HG03521 (cell line): ENCODE data around the gene TRIM62.
A peak's percentile ranks its signal among the peaks of the same experiment; 100 is the strongest.

Experiments
- ATAC-seq: cut with Tn5 transposase; IDR thresholded peaks from one replicate; pipeline ENCODE4 v1.9.1; 2021; ENCODE audit warnings: mild to moderate bottlenecking, moderate library complexity; ENCODE audit not compliant: unreplicated experiment

TRIM62 gene

DNA sequence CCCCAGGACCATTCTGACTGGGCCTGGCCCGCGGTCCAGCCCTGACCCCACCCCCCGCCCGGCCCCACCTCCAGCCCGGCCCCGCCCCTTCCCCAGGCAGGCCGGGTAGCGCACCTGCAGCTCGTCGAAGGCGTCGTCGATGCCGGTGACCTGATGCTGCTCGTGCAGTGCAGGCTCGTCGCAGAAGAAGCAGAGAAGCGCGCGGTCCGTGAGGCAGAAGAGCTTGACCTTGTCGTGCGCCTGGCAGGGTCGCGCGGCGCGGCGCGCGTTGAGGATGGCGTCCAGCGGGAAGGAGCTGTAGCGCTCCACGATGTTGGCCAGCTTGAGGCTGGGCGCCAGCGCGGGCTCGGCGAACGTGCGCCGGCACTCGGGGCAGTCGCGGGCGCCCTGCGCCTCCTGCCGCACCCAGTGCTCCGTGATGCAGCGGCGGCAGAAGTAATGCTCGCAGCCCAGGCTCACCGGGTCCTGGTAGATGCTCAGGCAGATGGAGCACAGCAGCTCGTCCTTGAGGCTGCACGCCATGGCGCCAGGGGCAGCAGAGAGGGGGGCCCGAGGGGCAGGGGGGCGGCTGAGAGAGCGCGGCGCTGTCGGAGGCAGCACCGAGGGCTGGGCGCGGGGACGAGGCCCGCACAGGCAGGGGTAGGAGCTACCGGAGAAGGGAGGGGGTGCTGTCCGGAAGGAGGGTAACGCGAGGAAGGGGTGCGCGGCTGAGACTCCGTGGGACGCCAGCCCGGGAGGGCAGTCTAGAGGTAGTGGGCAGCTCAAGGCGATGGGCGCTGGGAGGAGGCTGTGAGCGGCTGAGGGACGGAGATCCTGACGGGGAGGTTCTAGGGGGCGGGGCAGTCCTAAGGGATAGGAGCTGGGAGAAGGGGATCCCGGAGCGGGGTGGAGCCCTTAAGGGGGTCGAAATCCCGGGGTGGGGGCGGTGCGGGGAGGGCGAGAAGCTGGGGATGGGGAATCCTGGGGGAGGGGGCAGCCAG, 642 bp downstream of the TRIM62 start:
- peak; percentile 86 for ATAC-seq

DNA sequence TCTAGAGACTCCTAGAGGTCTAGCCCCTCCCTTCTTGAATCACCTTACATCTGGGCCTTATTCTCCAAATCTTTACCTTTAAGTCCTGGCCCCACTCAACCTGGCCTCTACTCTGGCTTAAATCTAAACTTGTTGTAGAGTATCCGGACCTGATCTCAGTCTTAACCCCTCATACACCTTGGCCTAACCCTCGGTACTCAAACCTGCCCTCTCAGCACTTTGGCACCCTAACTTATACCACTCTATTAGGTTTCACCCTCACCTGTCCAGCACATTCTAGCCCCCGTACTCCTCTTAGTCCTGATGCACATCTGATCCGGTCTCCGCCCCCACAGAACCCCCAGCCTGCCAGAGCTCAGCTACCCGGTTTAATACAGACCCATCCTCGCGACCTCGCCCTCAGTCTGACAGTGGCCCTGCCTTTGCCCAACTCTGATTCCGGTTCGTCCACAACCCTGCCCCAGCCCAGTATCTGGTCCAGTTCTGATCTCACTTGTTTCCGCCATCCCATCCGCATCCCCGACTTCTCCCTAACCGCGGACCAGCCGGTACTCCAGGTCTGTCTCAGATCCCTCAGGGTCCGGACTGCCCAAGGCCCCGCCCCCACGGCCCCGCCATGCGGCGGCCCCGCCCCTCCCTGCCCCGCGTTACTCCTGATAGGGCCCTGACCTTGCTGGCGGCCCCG, 1.5 kb downstream of the TRIM62 start:
- no peak for ATAC-seq

DNA sequence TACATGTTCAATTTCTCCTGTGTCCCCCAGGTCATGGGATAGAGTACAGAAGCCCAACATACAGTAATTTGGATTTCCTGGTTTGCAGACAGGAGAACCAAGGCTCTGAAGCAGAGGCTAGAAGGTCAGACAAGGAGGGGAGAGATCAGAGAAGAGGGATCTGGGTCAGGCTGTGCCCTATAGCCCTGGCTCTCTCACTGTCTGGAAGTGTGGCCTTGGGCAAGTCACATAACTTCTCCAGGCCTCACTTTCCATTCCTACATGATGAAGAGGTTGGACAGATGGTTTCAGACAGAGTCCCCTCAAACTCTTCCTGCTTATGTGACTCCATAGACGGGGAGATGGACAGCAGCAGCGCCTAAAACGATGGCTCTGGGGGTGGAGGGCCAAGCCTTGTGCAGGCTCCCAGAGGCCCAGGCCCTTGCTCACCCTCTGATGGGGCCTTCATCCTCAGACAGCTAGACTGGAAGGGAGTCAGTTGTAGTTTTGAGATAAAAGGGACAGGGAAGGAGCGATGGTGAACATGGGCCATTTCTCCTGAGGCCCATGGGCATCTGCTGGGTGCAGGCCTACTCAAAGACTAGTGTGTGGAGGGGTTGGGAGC, 2.9 kb downstream of the TRIM62 start:
- no peak for ATAC-seq

DNA sequence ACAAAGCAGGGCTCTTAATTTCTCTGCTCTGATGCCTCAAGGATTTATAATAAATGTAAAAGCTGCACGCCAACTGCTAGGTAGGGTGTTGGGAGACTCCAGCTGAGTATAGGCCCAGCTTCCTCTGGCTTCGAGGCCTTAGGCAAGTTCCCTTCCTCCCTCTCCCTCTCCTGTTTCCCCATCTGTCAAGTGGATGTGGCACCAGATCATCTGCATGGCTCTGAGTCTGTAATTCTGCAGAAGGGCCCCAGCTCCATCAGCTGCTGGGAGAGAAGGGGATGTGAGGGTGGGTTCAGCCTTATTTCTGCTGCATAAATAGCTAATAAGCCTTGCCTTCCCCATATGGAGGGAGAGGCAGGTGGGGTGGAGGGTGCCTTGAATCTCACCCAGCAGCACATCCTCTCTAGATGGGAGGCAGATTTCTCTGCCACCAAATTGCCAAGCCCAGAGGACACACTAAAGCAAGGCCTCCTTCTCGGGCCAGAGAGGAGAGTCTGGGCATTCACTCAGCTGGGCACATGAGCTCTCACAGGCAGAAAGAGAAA, 3.8 kb downstream of the TRIM62 start:
- ATAC-seq, result no peak

DNA sequence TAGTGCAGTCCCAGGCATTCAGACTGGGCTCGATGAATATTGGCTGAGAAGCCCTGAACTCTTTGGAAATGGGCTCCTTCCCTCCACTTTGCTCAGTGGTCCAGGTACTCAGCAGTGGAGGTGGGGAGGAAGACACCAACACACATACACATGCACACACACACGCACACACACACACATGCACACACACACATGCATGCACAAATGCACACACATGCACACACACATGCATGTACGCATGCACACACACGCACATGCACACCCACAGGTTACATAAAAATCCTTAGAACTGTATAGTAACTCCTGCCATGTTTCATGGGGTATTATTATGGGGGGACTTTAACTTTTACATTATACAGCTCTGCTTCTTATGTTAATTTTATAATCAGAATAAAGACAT, 5.0 kb downstream of the TRIM62 start:
- no peak for ATAC-seq

DNA sequence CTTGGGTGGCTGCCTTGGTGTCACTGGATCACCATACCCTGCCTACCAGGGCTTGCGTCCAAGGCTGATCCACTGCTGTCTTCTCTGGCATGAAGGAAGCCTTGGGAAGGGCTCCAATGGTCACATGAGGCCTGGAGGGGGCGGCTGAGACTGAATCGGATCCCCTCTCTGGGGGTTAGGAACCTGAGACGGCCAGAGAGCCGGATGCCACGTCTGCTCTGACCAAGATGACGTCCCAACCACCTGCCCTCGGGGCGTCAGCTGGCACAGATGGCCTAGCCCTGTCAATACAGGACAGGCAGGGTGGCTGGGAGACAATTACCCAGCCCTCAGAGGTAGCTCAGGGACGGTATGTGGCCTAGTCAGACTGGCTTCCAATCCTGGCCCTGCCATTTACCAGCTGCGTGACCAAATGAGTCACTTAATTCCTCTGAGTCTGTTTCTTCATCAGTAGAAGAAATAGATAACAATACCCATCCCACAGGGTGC, 5.4 kb downstream of the TRIM62 start:
- ATAC-seq, result no peak

DNA sequence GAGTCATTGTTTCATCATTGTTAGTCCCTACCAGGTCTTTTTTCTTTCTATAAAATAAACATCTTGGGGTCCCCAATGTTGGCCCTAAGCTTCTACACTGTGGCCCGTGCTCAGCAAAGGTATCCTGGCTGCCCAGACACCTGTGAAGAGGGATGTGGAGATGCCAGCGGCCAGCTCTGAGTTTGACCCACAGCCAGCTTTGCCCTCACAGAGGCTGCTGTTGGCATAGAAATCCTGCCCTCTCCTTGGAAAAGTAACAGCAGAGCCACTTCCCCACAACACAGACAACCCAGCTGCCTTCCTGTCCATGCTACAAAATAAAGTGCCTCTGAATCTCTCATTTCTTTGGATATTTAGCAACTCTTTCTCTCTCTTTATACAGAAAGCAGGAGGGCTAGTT, 6.0 kb downstream of the TRIM62 start:
- no peak for ATAC-seq

DNA sequence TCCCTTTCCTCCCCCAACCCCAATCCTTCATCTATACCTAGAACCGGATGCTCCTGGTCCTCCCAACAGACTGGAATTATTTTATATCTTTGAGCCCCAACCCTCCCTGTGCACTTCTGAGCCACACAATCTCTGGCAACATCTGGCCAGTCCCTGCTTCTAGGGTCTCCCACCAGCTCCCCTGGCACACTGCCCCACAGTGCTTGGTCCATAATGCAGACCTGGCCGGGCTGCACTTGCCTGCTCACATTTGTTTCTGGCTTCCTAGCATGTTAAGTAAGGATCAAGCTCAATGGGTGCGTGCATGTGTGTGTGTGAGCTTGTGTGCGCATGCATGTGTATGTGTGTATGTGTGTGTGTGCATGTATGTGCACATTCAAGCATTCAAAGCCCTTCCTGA, 8.8 kb downstream of the TRIM62 start:
- ATAC-seq, result no peak

DNA sequence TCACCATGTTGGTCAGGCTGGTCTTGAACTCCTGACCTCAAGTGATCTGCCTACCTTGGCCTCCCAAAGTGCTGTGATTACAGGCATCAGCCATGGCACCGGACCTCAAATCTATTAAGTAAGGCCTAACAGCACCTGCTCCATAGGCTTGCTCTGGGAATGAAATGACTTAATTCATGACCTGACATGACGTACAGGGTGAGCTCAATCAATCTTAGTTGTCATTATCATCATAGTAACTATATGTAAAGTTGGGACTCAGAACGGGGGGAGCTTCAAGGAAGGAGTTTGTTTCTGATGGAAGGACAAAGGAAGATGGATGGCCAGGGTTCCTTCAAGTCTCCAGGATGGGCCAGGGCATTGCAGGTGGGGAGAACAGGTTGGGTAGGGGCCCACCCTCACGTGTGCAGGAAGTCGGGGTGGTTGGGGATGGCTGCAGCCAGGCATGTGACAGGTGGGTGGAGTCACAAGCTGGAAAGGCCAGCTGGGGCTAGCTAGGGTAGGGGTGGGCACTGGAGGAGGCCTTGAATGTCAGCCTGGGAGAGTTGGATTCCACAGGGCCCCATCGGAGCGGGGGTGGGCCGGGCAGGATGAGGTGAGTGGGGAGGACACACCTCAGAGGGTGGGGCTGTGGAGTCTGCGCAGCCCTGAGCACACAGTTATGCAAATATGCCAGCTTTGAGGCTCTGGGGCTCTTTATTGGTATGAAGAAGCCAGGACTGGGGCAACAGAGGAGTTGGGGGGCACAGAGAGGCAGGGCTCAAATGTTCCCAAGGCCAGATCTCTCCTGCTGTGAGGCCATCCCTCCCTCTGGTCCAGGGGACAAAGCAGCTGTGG, 9.6 kb downstream of the TRIM62 start:
- ATAC-seq, result no peak

DNA sequence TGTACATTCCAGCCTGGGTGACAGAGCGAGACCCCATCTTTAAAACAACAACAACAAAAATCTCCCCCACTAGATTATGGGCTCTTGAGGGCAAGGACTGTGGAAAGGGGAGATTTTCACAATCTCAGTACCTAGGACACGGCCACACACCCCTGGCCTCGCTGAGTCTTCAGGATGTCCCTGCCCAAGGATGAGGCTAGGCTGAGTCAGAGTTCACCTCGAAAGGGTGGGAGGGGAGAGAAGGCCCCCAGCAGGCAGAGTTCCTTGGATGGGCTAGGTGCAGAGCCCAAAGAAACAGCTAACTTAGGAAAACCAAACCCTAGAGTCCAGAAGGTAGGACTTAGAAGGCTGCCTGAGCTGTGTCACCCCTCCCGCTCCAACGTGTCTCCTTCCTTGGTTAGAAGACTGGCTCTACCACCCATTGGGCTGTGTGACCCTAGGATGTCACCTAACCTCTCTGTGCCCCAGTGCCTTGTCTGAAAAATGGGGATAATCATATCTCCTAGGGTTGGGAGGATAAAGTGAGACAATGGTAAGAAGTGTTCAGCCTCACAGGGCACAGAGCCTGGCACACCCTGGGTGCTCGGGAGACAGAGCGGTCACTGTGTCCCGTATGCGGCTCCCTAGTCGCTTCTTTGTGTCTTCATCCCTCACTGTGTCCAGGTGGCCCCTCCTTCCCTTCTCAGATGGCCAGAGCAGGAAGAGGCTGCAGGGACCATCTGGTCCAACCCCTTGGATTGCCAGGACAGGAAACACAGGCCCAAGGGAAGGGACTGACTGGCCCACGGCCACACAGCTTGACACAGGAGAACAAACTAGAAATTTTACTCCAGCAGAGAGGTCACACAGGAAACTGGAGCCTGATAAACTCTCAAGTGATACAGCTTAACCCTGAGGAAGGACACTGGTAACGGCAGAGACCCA, 11.2 kb downstream of the TRIM62 start:
- no peak for ATAC-seq

DNA sequence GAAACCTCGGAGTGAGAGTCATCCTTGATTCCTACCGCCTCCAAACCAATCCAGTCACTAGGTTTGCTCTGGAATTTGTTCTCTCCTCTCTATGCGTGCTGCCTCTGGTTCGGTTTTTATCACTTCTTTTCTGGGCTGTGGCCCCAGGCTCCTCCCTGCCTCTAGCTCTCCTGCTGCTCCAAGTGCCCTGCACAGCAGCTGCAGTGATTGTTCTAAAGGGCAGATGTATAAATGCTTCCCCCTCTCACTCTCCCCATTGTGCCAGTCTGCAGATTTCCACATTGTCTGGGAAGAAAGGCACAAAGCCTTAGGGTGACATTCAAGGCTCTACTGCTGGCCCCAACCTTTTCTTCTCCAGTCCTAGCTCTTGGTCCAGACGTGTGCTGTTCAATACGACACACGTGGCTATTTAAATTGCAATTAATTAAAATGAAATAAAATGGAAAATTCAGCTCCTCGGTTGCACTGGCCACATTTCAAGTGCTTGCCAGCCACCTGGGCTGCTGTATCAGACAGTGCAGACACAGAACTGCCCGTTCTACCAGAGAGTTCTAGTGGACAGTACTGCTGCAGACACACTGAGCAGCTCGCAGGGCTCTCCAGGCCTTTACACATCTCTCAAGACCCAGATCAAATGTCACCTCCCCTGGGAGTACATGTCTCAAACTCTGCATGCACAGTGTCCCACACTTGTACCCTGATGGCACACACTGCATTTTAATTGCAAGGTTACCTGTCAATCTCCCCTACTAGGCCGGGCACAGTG, 12.4 kb downstream of the TRIM62 start:
- no peak for ATAC-seq

DNA sequence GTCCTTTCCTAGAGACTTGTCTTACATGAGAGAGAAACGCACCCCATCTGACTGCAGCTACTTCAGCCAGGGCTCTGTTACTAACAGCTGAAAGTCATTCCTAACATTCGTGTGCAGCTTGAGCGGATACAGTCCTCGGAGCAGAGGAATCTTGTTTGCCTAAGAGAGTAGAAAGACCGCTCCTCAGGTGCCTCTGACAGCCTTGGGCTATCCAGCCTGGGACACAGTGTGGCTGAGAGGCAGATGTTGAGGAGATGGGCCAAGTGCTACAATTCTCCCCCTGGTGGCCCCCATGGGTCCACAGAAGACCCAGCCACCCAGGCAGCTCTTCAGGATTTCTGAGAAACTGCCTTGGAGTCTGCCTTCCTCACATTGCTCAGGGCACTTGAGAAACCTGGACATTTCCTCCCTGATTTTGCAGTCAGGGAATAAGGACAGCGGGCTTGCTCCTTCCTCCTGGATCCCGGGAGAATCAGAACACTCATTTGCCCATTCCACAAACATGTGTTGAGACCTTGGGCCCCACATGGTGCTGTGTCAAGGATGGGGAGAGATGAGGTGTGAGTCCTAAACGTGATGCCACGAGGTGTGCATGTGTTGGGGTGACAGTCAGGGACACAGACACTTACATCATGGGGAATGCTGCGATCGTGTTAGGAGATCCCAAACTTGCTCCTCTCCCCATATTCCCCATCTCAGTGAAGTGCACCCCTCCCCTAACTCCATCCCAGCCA, 13.1 kb downstream of the TRIM62 start:
- ATAC-seq, result no peak

DNA sequence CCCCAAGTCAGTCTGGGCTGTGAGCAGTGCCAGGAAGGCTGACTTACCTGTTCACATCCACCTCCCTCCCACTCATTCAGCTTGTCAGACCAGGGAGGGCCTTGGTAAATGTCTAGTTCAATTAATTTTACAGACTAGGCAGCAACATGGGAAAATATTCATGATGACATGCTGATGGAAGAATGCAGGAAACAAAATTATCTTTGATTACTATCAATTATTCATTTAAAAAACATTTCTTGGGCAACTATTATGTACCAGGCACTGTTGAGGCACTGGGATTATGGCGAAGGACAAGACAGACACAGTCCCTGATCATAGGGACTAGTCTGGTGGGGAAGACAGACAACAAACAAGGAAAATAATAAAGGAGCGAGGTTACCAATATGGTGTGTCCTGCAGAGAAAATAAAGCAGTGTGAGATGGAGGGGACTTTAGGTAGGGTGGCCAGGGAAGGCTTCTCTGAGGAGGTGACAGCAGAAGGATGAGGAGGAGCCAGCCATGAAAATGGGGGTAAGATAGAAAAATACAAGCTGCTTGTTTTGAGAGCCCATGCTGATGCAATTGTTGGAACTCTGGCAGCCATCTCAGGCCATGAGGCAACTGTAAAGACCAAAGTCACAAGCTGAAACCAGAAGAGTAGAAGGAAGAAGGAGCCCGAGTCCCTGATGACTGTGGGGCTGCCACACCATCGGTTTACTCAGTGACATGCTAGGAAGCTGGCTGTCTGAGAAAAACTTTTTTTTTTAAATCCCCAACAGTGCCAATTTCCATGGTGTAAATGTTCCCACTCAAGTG, 14.0 kb downstream of the TRIM62 start:
- no peak for ATAC-seq

DNA sequence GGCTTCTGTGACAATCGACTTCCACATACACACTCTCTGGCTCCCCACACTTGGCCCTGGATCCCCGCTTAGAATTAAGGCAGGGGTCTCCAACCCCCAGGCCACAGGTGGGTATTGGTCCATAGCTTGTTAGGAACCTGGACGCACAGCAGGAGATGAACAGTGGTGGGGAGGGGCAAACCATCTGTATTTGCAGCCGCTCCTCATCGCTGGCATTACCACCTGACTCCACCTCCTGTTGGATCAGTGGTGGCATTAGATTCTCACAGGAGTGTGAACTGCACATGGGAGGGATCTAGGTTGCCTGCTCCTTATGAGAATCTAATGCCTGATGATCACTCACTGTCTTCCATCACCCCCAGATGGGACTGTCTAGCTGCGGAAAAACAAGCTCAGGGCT, 16.0 kb downstream of the TRIM62 start:
- no peak for ATAC-seq

DNA sequence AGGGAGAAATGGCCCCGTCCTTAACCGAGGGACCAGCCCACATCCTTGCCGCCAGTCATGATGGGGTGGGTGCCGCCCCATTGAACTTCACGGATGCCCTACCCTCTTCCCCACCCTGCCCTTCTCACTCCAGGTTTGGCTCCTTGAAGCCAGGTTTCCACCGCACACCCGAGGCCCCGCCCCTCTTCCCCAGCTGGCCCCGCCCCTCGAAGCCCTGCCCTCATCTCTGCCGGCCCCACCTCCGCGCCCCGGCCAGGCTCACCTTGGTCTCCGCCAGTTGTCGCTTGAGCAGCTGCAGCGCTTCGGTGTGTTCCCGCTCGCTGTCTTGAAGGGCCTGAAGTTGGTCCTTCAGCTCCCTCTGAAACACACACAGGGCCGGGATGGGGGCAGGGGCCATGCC, 16.6 kb downstream of the TRIM62 start:
- no peak for ATAC-seq

DNA sequence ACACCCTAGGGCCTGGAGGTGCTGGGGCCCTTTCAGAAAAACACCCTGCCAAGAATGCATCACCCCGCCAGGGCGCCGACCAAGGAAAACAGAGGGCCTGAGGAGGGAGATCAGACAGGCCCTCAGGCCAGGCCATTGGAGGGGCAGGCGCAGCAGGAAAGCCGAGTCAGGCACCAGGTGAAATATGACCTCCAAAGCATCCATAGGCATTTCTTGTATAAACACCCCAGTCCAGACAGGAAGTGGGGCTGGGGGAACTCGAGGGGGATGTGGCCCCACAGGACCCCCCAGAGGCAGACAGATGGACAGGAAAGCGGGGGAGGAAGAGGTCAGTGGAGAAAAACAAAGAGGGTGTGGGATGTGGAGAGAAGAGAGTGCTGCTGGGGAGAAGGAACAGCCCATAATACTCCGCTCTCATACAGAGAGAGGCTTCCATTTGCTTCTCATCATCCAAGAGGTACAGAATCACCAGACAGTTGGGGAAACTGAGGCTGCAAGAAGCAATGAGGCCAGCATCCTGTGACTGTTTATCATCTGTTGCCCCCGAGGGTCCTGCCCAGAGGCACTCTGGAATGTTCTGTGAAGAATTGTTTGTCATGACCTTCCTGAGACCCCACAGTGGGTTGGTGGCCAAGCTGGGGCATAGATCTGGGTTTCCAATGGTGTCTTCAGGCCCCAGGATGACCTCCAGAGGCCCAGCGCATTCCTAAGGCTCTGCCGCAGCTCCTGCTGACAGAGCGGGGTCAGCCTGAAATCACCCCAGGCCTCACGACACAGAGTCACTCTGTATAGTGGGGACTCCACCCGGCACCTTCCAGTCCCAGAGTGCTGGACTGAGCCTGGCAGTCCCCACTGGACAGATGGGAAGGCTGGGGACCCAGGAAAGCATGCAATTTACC, 18.0 kb downstream of the TRIM62 start:
- no peak for ATAC-seq
